ENCODE data around the gene ZNF516. TPM values are rescaled to one million over a fixed set of nuclear protein-coding genes. Genes with fewer than 3 reads are reported as not detected.
"Not testable (repeated sequence)": the region's sequence is repeated elsewhere in the genome, so short reads cannot be mapped to it uniquely, and the experiment has no call there.

The ZNF516 gene, protein sequence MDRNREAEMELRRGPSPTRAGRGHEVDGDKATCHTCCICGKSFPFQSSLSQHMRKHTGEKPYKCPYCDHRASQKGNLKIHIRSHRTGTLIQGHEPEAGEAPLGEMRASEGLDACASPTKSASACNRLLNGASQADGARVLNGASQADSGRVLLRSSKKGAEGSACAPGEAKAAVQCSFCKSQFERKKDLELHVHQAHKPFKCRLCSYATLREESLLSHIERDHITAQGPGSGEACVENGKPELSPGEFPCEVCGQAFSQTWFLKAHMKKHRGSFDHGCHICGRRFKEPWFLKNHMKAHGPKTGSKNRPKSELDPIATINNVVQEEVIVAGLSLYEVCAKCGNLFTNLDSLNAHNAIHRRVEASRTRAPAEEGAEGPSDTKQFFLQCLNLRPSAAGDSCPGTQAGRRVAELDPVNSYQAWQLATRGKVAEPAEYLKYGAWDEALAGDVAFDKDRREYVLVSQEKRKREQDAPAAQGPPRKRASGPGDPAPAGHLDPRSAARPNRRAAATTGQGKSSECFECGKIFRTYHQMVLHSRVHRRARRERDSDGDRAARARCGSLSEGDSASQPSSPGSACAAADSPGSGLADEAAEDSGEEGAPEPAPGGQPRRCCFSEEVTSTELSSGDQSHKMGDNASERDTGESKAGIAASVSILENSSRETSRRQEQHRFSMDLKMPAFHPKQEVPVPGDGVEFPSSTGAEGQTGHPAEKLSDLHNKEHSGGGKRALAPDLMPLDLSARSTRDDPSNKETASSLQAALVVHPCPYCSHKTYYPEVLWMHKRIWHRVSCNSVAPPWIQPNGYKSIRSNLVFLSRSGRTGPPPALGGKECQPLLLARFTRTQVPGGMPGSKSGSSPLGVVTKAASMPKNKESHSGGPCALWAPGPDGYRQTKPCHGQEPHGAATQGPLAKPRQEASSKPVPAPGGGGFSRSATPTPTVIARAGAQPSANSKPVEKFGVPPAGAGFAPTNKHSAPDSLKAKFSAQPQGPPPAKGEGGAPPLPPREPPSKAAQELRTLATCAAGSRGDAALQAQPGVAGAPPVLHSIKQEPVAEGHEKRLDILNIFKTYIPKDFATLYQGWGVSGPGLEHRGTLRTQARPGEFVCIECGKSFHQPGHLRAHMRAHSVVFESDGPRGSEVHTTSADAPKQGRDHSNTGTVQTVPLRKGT
- total RNA-seq, result 10 to 100 TPM; 10.8 to 21.1 TPM

DNA sequence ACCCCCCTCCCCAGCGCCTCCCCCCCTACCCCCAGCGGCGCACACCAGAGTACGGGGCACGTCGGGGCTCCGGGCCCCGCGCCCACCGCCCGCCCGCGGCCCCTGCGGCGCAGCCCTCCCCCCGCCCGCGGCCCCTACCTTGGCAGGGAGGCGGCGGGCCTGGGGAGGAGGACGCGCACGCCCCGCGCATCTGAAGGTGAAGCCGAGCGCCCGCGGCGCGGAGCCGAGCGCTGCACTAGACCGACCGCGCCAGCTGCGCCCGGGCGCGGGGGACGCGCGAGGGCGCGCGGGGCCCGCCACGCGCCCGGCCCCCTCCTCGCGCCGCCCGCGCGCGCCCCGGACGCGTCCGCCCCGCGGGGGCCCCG, at the start of gene ZNF516:
TSS of gene ZNF516 (minus strand) at position 237 of the 365 bp plus-strand sequence. CDS start 52,188 bp downstream, outside the sequence.
- Mint-ChIP-seq H3K9me3 (no peaks in the 10 kb centered on the region), H3K36me3 (no peaks in the 10 kb centered on the region), H3K27ac (peak within 1 kb of the TSS; percentile 61 to 81), H3K4me3 (peak within 1 kb of the TSS; percentile 90), H3K4me1 (ENCODE audit: low read depth in 2 of 2) (peaks cover 22 to 25% of the 10 kb centered on the region in 2 donors), H3K27me3 (peaks cover 2 to 15% of the 10 kb centered on the region in 2 donors)
- ATAC-seq, result peak; percentile 35 to 45
- DNase-seq (ENCODE audit: low spot score), result no peak

DNA sequence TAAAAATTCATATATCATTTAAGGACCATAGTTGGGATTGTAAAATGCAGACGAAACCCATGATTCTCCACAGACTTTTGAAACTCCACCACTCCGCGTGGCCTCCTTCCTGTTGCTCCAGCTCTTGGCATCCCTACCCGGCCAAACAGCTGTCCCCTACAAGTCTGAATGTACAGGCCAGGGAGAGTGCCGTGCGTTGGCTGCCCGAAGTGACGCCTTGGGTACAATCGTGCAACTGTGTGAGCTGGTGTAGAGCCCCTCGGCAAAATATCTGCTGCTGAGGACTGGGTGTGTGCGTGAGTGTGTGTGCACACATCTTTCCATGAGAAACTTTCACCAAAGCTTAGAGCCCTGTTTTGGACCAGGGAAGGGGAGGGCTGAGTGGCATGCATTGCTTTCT, 43.8 kb upstream of the ZNF516 start:
- no peak overlapping the region for H3K27ac Mint-ChIP-seq

DNA sequence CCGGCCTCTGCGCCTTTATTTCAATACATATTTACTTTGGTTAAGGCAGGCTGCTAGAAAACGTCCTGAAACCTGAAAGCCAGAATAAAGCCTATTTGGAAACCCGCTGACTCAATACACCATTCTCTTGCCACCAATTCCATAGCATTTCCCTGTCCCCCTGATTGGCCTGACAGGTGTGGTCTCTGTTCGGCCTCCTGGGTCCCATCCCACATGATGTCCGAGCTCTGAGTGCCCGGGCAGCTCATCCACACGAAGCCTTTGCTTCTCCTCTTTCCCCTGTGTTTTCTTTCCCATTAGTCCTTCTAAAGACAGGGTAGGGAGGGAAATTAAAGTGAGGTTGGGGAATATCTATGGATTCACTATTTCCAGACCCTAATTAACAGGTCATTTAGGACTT, 42.6 kb upstream of the ZNF516 start:
- peaks cover 7 to 13% of the 10 kb centered on the region in 2 donors for H3K27me3 Mint-ChIP-seq
- H3K4me3 Mint-ChIP-seq, result no peak overlapping the region
- no peaks in the 10 kb centered on the region for H3K4me1 Mint-ChIP-seq (ENCODE audit: low read depth in 2 of 2)
- peak overlapping the region in 1 of 2 donors; percentile 15 for H3K27ac Mint-ChIP-seq
- no peak for DNase-seq (ENCODE audit: low spot score)
- no peak for ATAC-seq
- no peaks in the 10 kb centered on the region for H3K9me3 Mint-ChIP-seq
- H3K36me3 Mint-ChIP-seq, result no peaks in the 10 kb centered on the region

More for the DNA sequence above, 43.8 kb upstream of the ZNF516 start:
- Mint-ChIP-seq H3K27me3 (peaks cover 7 to 13% of the 10 kb centered on the region in 2 donors), H3K4me3 (no peak overlapping the region), H3K9me3 (no peaks in the 10 kb centered on the region), H3K36me3 (no peaks in the 10 kb centered on the region), H3K4me1 (ENCODE audit: low read depth in 2 of 2) (no peaks in the 10 kb centered on the region)
- DNase-seq (ENCODE audit: low spot score) (no peak), ATAC-seq (no peak)

DNA sequence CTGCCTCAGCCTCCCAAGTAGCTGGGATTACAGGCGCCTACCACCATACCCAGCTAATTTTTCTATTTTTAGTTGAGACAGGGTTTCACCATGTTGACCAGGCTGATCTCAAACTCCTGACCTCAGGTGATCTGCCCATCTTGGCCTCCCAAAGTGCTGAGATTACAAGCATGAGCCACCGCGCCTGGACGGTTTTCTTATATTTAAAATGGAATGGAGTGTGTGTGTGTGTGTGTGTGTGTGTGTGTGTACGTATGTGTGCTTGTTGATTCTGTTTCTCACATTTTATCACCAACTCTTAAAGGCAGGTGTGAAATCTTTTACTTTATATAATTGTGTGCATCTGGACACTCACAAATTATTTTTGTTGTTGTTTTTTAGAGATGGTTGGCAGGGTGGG, 41.6 kb upstream of the ZNF516 start:
- not testable (repeated sequence) for H3K4me3 Mint-ChIP-seq

GRCh38 chr18:76532875-76533274, 37.8 kb upstream of the ZNF516 start:
- H3K4me3 Mint-ChIP-seq, result no peak overlapping the region

More for the DNA sequence above, 41.6 kb upstream of the ZNF516 start:
- peaks cover 7 to 13% of the 10 kb centered on the region in 2 donors for H3K27me3 Mint-ChIP-seq
- ATAC-seq; H3K9me3 Mint-ChIP-seq; H3K36me3 Mint-ChIP-seq; DNase-seq (ENCODE audit: low spot score); H3K4me1 Mint-ChIP-seq (ENCODE audit: low read depth in 2 of 2); H3K27ac Mint-ChIP-seq: not testable (repeated sequence)

GRCh38 chr18:76530846-76531245, 35.8 kb upstream of the ZNF516 start:
- H3K27me3 Mint-ChIP-seq, result peaks cover 8 to 15% of the 10 kb centered on the region in 2 donors
- no peaks in the 10 kb centered on the region for H3K9me3 Mint-ChIP-seq
- ATAC-seq, result no peak
- no peak overlapping the region for H3K27ac Mint-ChIP-seq
- no peak for DNase-seq (ENCODE audit: low spot score)
- no peaks in the 10 kb centered on the region for H3K36me3 Mint-ChIP-seq
- no peak overlapping the region for H3K4me3 Mint-ChIP-seq
- H3K4me1 Mint-ChIP-seq (ENCODE audit: low read depth in 2 of 2), result peaks cover 8 to 9% of the 10 kb centered on the region in 2 donors

More at GRCh38 chr18:76532875-76533274, 37.8 kb upstream of the ZNF516 start:
- Mint-ChIP-seq H3K36me3 (no peaks in the 10 kb centered on the region), H3K27ac (no peak overlapping the region), H3K4me1 (ENCODE audit: low read depth in 2 of 2) (peaks cover 8 to 9% of the 10 kb centered on the region in 2 donors), H3K9me3 (no peaks in the 10 kb centered on the region), H3K27me3 (peaks cover 5 to 18% of the 10 kb centered on the region in 2 donors)
- DNase-seq (ENCODE audit: low spot score) (no peak), ATAC-seq (no peak)

- H3K4me3 Mint-ChIP-seq, result no peak overlapping the region
- H3K27ac Mint-ChIP-seq, result peak overlapping the region in 1 of 2 donors; percentile 61
- H3K36me3 Mint-ChIP-seq, result no peaks in the 10 kb centered on the region
- H3K27me3 Mint-ChIP-seq, result peaks cover 9 to 16% of the 10 kb centered on the region in 2 donors
- no peak for DNase-seq (ENCODE audit: low spot score)
- ATAC-seq, result no peak
- no peaks in the 10 kb centered on the region for H3K9me3 Mint-ChIP-seq
- H3K4me1 Mint-ChIP-seq (ENCODE audit: low read depth in 2 of 2), result peaks cover 8 to 9% of the 10 kb centered on the region in 2 donors
These were observed 35.3 kb upstream of the ZNF516 start for GRCh38 chr18:76530391-76530790.

GRCh38 chr18:76529433-76529811, 34.4 kb upstream of the ZNF516 start:
- Mint-ChIP-seq H3K9me3 (no peaks in the 10 kb centered on the region), H3K27me3 (peaks cover 14 to 17% of the 10 kb centered on the region in 2 donors), H3K4me3 (peak overlapping the region; percentile 46), H3K36me3 (no peaks in the 10 kb centered on the region), H3K4me1 (ENCODE audit: low read depth in 2 of 2) (peaks cover 8 to 13% of the 10 kb centered on the region in 2 donors), H3K27ac (peak overlapping the region in 1 of 2 donors; percentile 84)
- DNase-seq (ENCODE audit: low spot score) (no peak), ATAC-seq (no peak)

DNA sequence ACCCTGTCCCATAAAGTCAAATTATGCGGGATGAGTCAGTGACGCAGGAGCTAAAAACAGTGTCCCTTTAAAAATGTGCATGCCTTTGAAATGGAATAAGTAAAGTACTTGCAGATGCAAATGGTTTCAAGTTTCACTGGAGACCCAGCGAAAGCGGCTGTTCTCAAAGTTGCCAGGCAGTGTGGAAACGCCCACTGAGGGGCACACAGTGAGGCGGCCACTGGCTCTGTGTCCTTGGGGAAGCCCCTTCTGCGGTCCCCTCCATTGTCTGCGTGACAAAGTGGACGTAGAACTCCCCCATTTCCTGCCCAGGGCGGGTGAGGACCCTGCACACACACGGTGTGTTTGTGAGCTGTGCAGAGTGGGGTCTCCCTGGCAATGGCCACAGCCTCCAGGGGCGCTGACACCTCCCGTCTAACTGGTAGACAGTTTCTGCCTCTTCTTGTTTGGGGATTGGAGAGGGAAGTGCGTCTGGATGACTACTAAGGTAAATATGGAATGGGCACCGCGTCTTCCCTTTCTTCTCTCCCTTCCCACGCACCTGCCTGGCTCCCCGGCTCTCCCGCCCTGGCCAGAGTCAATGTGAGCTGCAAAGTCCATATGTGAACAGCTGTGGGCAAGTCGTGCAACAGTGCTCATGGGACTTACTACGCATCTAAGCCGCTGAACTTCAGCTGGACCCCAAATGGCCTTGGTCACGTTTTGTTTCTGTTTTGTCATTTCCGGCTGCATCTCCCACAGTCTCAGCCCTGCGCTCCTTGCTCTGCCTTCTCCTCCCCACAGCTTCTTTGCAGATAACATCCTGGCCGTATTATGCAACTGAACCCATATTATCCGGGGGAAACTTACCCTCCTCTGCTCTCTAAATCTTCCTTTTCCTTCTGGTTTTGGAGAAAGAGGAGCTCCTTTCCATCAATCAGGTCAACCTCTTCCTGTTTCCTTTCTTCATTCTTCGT, 33.7 kb upstream of the ZNF516 start:
- DNase-seq (ENCODE audit: low spot score), result peak; percentile 69
- ATAC-seq, result peak; percentile 47 to 85
- H3K36me3 Mint-ChIP-seq, result no peaks in the 10 kb centered on the region
- peaks cover 8 to 13% of the 10 kb centered on the region in 2 donors for H3K4me1 Mint-ChIP-seq (ENCODE audit: low read depth in 2 of 2)
- H3K27me3 Mint-ChIP-seq, result peaks cover 14 to 17% of the 10 kb centered on the region in 2 donors
- H3K4me3 Mint-ChIP-seq, result peak overlapping the region; percentile 46
- H3K27ac Mint-ChIP-seq, result peak overlapping the region; percentile 3 to 84
- H3K9me3 Mint-ChIP-seq, result no peaks in the 10 kb centered on the region

DNA sequence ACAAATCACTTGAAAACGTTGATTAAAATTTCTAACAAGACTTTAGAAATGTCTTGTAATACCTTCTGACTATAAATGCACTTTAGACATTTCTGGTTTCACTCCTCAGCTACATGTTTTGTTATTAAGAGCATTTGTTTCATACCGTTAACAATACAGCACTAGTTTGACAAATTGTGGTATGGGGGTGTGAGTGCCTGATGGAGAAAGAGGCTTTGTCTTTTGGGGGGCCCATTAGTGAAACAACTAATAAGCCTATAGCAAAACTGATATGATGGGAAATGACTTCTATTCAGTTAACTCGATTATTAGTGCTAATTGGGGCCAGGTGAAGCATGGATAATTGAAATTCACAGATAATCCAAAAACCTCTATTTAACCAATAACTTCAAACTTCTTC, 30.9 kb upstream of the ZNF516 start:
- Mint-ChIP-seq H3K27me3 (peaks cover 14 to 30% of the 10 kb centered on the region in 2 donors), H3K4me3 (no peak overlapping the region), H3K4me1 (ENCODE audit: low read depth in 2 of 2) (peaks cover 8 to 13% of the 10 kb centered on the region in 2 donors), H3K27ac (no peak overlapping the region), H3K9me3 (no peaks in the 10 kb centered on the region), H3K36me3 (no peaks in the 10 kb centered on the region)
- DNase-seq (ENCODE audit: low spot score) (no peak), ATAC-seq (no peak)

DNA sequence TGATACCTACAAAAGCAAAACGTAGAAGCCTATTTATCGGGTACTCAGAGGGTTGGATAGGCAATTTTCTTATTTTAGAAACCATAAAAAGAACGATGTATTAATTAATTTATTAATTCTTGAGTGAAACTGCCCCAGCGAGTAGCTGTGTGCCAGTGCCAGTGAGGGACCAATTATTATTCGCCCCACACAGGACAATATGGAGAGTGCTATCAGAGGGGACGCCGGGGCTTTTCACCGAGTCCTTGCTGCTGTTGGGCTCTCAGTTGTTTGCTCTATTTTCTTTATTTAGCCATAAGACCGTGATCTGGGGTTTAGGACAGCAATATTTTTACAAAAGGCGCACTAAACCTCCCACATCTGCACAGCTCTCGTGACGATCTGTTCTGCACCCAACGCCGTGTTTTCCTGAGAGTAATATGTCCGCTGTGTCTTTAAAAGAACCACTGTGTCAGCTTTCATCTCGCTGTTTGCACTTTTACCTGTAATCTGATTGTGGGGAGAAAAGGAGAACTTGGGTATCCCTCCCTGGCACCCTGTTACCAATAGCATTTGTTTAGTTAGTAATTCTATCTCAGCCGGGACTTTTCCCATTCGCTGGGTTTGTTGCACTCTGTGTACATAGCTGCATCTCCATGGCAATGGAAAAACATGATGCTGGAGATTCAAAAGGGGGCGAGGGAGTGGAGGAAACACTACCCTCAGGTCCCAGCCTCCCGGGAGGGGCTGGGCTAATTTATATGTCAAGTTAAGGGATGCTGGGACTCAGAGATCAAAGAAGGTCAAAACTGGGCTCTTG, 30.1 kb upstream of the ZNF516 start:
- DNase-seq (ENCODE audit: low spot score), result no peak
- Mint-ChIP-seq H3K4me3 (no peak overlapping the region), H3K4me1 (ENCODE audit: low read depth in 2 of 2) (peaks cover 8 to 13% of the 10 kb centered on the region in 2 donors), H3K36me3 (no peaks in the 10 kb centered on the region), H3K27ac (no peak overlapping the region), H3K9me3 (no peaks in the 10 kb centered on the region), H3K27me3 (peaks cover 14 to 30% of the 10 kb centered on the region in 2 donors)
- ATAC-seq, result no peak

GRCh38 chr18:76524477-76524876, 29.4 kb upstream of the ZNF516 start:
- Mint-ChIP-seq H3K27me3 (peaks cover 14 to 29% of the 10 kb centered on the region in 2 donors), H3K27ac (no peak overlapping the region), H3K9me3 (no peaks in the 10 kb centered on the region), H3K4me1 (ENCODE audit: low read depth in 2 of 2) (peaks cover 8 to 13% of the 10 kb centered on the region in 2 donors), H3K4me3 (no peak overlapping the region), H3K36me3 (no peaks in the 10 kb centered on the region)
- ATAC-seq (no peak), DNase-seq (ENCODE audit: low spot score) (no peak)

Measured in natural killer cell treated with Interleukin-12 subunit alpha and Interleukin-12 subunit beta and Interleukin-15 and Interleukin-18, amount 100 ng/mL, for 72 hours (primary cell).